ENCODE results near the gene PER2.

Gene PER2

GRCh38 chr2:238235331-238235732, 53.1 kb downstream of the PER2 start:
- TF ChIP-seq, protein P1, sequence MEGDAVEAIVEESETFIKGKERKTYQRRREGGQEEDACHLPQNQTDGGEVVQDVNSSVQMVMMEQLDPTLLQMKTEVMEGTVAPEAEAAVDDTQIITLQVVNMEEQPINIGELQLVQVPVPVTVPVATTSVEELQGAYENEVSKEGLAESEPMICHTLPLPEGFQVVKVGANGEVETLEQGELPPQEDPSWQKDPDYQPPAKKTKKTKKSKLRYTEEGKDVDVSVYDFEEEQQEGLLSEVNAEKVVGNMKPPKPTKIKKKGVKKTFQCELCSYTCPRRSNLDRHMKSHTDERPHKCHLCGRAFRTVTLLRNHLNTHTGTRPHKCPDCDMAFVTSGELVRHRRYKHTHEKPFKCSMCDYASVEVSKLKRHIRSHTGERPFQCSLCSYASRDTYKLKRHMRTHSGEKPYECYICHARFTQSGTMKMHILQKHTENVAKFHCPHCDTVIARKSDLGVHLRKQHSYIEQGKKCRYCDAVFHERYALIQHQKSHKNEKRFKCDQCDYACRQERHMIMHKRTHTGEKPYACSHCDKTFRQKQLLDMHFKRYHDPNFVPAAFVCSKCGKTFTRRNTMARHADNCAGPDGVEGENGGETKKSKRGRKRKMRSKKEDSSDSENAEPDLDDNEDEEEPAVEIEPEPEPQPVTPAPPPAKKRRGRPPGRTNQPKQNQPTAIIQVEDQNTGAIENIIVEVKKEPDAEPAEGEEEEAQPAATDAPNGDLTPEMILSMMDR (IDR thresholded peaks at IDR 0.05) = no peak
- H3K9me3 ChIP-seq = no peaks in the 10 kb centered on the region
- no peak for DNase-seq
- peaks cover under 1 to 26% (median 17%) of the 10 kb centered on the region in 4 donors for H3K4me1 ChIP-seq
- H3K36me3 ChIP-seq = no peaks in the 10 kb centered on the region
- H3K4me3 ChIP-seq = no peak overlapping the region
- intact Hi-C loops (cut with DNase I; ENCODE audit: low total_unique reads) = no loop called here
- no peak overlapping the region for H3K27ac ChIP-seq
- H3K27me3 ChIP-seq = peaks cover 0 to 6% of the 10 kb centered on the region in 2 donors

GRCh38 chr2:238233625-238234024, 54.8 kb downstream of the PER2 start:
- no peak for DNase-seq
- H3K27me3 ChIP-seq = no peaks in the 10 kb centered on the region
- TF ChIP-seq, protein P1 (IDR thresholded peaks at IDR 0.05) = no peak
- H3K9me3 ChIP-seq = no peaks in the 10 kb centered on the region
- no peaks in the 10 kb centered on the region for H3K36me3 ChIP-seq
- H3K4me1 ChIP-seq = peaks cover 0 to 19% (median 7%) of the 10 kb centered on the region in 4 donors
- intact Hi-C loops (cut with DNase I; ENCODE audit: low total_unique reads) = no loop called here
- no peak overlapping the region for H3K4me3 ChIP-seq
- no peak overlapping the region for H3K27ac ChIP-seq

- Histone ChIP-seq H3K4me3 (peak overlapping the region; percentile 52 to 65), H3K27ac (peak overlapping the region in 1 of 2 donors; percentile 43), H3K27me3 (no peaks in the 10 kb centered on the region), H3K4me1 (peaks cover 0 to 19% (median 7%) of the 10 kb centered on the region in 4 donors), H3K9me3 (no peaks in the 10 kb centered on the region), H3K36me3 (no peaks in the 10 kb centered on the region)
- DNase-seq = no peak
- intact Hi-C loops (cut with DNase I; ENCODE audit: low total_unique reads) = no loop called here
- TF ChIP-seq, protein P1 (IDR thresholded peaks at IDR 0.05) = no peak
These were observed 56.6 kb downstream of the PER2 start for GRCh38 chr2:238231809-238232208.

- Histone ChIP-seq H3K4me3 (peak overlapping the region; percentile 52 to 65), H3K9me3 (no peaks in the 10 kb centered on the region), H3K4me1 (peaks cover 0 to 19% (median 7%) of the 10 kb centered on the region in 4 donors), H3K27ac (peak overlapping the region; percentile 43 to 76), H3K27me3 (no peaks in the 10 kb centered on the region), H3K36me3 (no peaks in the 10 kb centered on the region)
- TF ChIP-seq, protein P1 (IDR thresholded peaks at IDR 0.05) = no peak
- intact Hi-C loops (cut with DNase I; ENCODE audit: low total_unique reads) = no loop called here
- peak; percentile 74 to 91 for DNase-seq
These were observed 57.1 kb downstream of the PER2 start for GRCh38 chr2:238231251-238231793.

DNA sequence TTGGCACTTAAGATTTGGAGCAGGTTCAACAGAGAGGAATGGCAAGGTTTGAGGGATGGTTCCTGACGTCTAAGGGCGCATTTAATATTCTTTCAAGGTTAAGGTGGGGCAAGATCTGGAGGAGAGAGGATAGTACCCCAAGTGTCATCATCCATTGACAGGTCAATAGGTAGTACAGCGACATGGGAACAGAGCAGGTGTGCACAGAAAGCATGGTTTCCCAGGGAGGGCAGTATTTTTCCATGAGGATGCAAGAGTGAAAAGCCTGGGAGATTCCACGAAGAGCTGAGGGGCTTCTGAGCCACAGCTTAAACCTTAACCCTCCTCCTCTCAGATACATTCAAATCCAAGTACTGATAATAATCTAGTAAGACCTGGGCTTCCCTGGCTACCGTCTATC, 57.7 kb downstream of the PER2 start:
- TF ChIP-seq, protein P1 (IDR thresholded peaks at IDR 0.05) = no peak
- Histone ChIP-seq H3K9me3 (no peaks in the 10 kb centered on the region), H3K36me3 (no peaks in the 10 kb centered on the region), H3K27me3 (no peaks in the 10 kb centered on the region), H3K4me1 (peaks cover 0 to 23% (median 11%) of the 10 kb centered on the region in 4 donors), H3K4me3 (peak overlapping the region; percentile 52 to 65), H3K27ac (peak overlapping the region; percentile 43 to 76)
- DNase-seq = no peak
- intact Hi-C loops (cut with DNase I; ENCODE audit: low total_unique reads) = no loop called here
